Neuronal stem cell (in vitro differentiated cells): ENCODE data around the gene CABP4.
A peak's percentile ranks its signal among the peaks of the same experiment; 100 is the strongest.
"Not testable (repeated sequence)": the region's sequence is repeated elsewhere in the genome, so short reads cannot be mapped to it uniquely, and the experiment has no call there.

Source experiments
- DNase-seq: peaks from one replicate; pipeline ENCODE4 v3.0.0-alpha.2; 2013; ENCODE audit warnings: low spot score
- H2AFZ ChIP-seq: one replicate; pipeline ENCODE4 v1.6.1; 2013; ENCODE audit warnings: mild to moderate bottlenecking, low read length, inconsistent platforms
- H2AK5ac ChIP-seq: 2 replicates; pipeline ENCODE4 v1.6.1; 2013; ENCODE audit warnings: low read depth, mild to moderate bottlenecking, inconsistent platforms, low read length, moderate library complexity, mixed read lengths
- H2BK120ac ChIP-seq: 2 replicates; pipeline ENCODE4 v1.6.1; 2013; ENCODE audit warnings: low read depth, mild to moderate bottlenecking, inconsistent platforms, low read length, moderate library complexity, mixed read lengths
- H2BK12ac ChIP-seq: one replicate; pipeline ENCODE4 v1.6.1; 2013; ENCODE audit warnings: low read length, inconsistent platforms
- H2BK15ac ChIP-seq: 2 replicates; pipeline ENCODE4 v1.6.1; 2013; ENCODE audit warnings: mild to moderate bottlenecking, low read length, inconsistent platforms, mixed read lengths
- H2BK5ac ChIP-seq: one replicate; pipeline ENCODE4 v1.6.1; 2013; ENCODE audit warnings: inconsistent platforms, mild to moderate bottlenecking, low read length, moderate library complexity
- H3K14ac ChIP-seq: one replicate; pipeline ENCODE4 v1.6.1; 2013; ENCODE audit warnings: low read length, inconsistent platforms
- H3K18ac ChIP-seq: 2 replicates; pipeline ENCODE4 v1.6.1; 2013; ENCODE audit warnings: low read length, inconsistent platforms
- H3K23ac ChIP-seq: 2 replicates; pipeline ENCODE4 v1.6.1; 2013; ENCODE audit warnings: low read depth, mild to moderate bottlenecking, mixed read lengths, low read length, inconsistent platforms; ENCODE audit not compliant: poor library complexity
- H3K27ac ChIP-seq: replicated peaks from 3 replicates; pipeline ENCODE4 v1.5.1; 2013; ENCODE audit warnings: low read length, inconsistent platforms
- H3K27me3 ChIP-seq, 3 experiments: 2 replicates each; pipeline ENCODE4 v1.6.1; 2013; ENCODE audit warnings: low read length in 3 of 3, mild to moderate bottlenecking in 2 of 3, inconsistent platforms in 1 of 3, low read depth in 1 of 3, mixed read lengths in 1 of 3, moderate library complexity in 1 of 3; ENCODE audit not compliant: control insufficient read depth in 3 of 3, insufficient read depth in 3 of 3
- H3K36me3 ChIP-seq, 2 donors: replicated peaks in 1 of 2; 2 replicates each; pipeline ENCODE4 v1.6.1; 2013; ENCODE audit warnings: low read length in 2 of 2; ENCODE audit not compliant: control insufficient read depth in 2 of 2, insufficient read depth in 2 of 2
- H3K4ac ChIP-seq: 2 replicates; pipeline ENCODE4 v1.6.1; 2013; ENCODE audit warnings: inconsistent platforms, mild to moderate bottlenecking, low read length, moderate library complexity
- H3K4me1 ChIP-seq, 2 donors: 1 replicate in 1 of 2; 2 replicates in 1 of 2; pipeline ENCODE4 v1.6.1; 2013; ENCODE audit warnings: low read length in 2 of 2, low read depth in 1 of 2; ENCODE audit not compliant: control insufficient read depth in 2 of 2, insufficient read depth in 1 of 2
- H3K4me2 ChIP-seq: one replicate; pipeline ENCODE4 v1.6.1; 2013; ENCODE audit warnings: mild to moderate bottlenecking, low read length, inconsistent platforms; ENCODE audit not compliant: insufficient read depth, poor library complexity, severe bottlenecking
- H3K4me3 ChIP-seq, 2 donors: 2 replicates each; pipeline ENCODE4 v1.5.1; 2013; ENCODE audit warnings: low read length in 2 of 2, mild to moderate bottlenecking in 2 of 2, inconsistent platforms in 1 of 2, moderate library complexity in 1 of 2
- H3K79me1 ChIP-seq: one replicate; pipeline ENCODE4 v1.6.1; 2013; ENCODE audit warnings: low read depth, mild to moderate bottlenecking, inconsistent platforms, low read length, moderate library complexity
- H3K9ac ChIP-seq: one replicate; pipeline ENCODE4 v1.6.1; 2013; ENCODE audit warnings: mild to moderate bottlenecking, low read depth, low read length, inconsistent platforms; ENCODE audit not compliant: poor library complexity
- H3K9me3 ChIP-seq, 2 donors: replicated peaks in 1 of 2; 2 replicates each; pipeline versions ENCODE3 to v1.6.1; 2013; ENCODE audit warnings: low read length in 2 of 2, mild to moderate bottlenecking in 2 of 2, inconsistent platforms in 1 of 2, low read depth in 1 of 2, mixed read lengths in 1 of 2, moderate library complexity in 1 of 2; ENCODE audit not compliant: control insufficient read depth in 2 of 2, insufficient read depth in 1 of 2
- H4K8ac ChIP-seq: one replicate; pipeline ENCODE4 v1.6.1; 2013; ENCODE audit warnings: low read depth, mild to moderate bottlenecking, inconsistent platforms, low read length, moderate library complexity
- H4K91ac ChIP-seq: one replicate; pipeline ENCODE4 v1.6.1; 2013; ENCODE audit warnings: low read length, low read depth, mild to moderate bottlenecking, inconsistent platforms; ENCODE audit not compliant: poor library complexity
- WGBS, 2 donors: extraction: QIAGEN DNeasy Blood & Tissue Kit; methylation state at CpG; one replicate each; pipeline ENCODE4 v1.1.7; 2013; ENCODE audit warnings: missing lambda C conversion rate in 2 of 2, mixed read lengths in 1 of 2; ENCODE audit not compliant: insufficient read length in 2 of 2, insufficient replicate concordance in 1 of 2; ENCODE audit errors: extremely low coverage in 2 of 2; 5-methylcytosine and 5-hydroxymethylcytosine counted together

CABP4 gene

DNA sequence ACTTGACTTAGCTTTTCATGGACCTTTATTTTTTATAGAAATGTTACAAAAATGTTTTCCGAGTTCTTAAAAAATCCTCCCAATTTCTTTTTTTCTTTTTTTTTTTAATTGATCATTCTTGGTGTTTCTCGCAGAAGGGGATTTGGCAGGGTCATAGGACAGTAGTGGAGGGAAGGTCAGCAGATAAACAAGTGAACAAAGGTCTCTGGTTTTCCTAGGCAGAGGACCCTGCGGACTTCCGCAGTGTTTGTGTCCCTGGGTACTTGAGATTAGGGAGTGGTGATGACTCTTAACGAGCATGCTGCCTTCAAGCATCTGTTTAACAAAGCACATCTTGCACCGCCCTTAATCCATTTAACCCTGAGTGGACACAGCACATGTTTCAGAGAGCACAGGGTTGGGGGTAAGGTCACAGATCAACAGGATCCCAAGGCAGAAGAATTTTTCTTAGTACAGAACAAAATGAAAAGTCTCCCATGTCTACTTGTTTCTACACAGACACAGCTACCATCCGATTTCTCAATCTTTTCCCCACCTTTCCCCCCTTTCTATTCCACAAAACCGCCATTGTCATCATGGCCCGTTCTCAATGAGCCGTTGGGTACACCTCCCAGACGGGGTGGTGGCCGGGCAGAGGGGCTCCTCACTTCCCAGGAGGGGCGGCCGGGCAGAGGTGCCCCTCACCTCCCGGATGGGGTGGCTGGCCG lies 22.3 kb downstream of the CABP4 start:
- not testable (repeated sequence) for H4K8ac ChIP-seq, H2AK5ac ChIP-seq, H3K36me3 ChIP-seq, H2BK5ac ChIP-seq, H3K23ac ChIP-seq, H3K4me1 ChIP-seq, H4K91ac ChIP-seq, H2BK15ac ChIP-seq, DNase-seq, H3K14ac ChIP-seq, H3K9me3 ChIP-seq, H2BK120ac ChIP-seq, H3K79me1 ChIP-seq, H2AFZ ChIP-seq, H3K18ac ChIP-seq, H3K4me3 ChIP-seq, H2BK12ac ChIP-seq, H3K27me3 ChIP-seq, H3K9ac ChIP-seq, H3K4ac ChIP-seq, H3K27ac ChIP-seq, H3K4me2 ChIP-seq
- no CpG with 5 or more reads among the region's 16 CpGs for WGBS, 2 donors

DNA sequence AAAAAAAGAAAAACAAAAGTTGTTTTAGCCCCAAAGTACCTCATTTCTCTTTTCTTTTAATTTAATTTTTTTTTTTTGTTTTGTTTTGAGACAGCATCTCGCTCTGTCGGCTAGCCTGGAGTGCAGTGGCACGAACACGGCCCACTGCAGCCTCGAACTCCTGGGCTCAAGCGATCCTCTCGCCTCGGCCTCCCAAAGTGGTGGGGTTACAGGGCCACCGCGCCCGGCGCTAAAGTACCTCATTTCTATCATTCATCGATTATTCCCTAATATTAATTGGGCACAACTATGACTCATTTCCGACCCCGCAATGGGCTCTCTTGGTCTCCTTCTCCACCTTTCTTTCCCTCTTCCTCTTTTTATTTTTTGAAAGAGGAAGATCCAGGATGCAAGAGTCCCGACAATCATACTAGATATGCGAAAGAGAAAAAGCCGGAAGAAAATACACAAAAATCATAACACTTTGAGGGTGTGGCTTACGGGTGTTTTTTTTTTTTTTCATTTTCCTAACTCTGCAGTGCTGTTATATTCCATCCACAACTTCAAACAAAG lies 27.2 kb downstream of the CABP4 start:
- WGBS, 2 donors = no CpG with 5 or more reads among the region's 19 CpGs
- DNase-seq = no peak
- Histone ChIP-seq H3K79me1 (peaks cover 7% of the 10 kb centered on the region), H3K36me3 (peaks cover 0 to 11% of the 10 kb centered on the region in 2 donors), H3K4me2 (peak overlapping the region; percentile 50), H2AFZ (peak overlapping the region; percentile 86), H3K9me3 (peaks cover 0 to 3% of the 10 kb centered on the region in 2 donors), H3K27ac (no peak overlapping the region), H3K9ac (no peak overlapping the region), H3K27me3 (no peaks in the 10 kb centered on the region), H3K4me1 (peaks cover 4 to 7% of the 10 kb centered on the region in 2 donors), H3K4me3 (peak overlapping the region in 1 of 2 donors; percentile 57), H3K4ac (no peak overlapping the region), H2BK120ac (no peak overlapping the region), H3K23ac (no peak overlapping the region), H2BK15ac (no peak overlapping the region), H3K14ac (no peak overlapping the region), H4K8ac (no peak overlapping the region), H4K91ac (no peak overlapping the region), H2BK12ac (no peak overlapping the region), H3K18ac (no peak overlapping the region), H2AK5ac (no peak overlapping the region), H2BK5ac (no peak overlapping the region)

DNA sequence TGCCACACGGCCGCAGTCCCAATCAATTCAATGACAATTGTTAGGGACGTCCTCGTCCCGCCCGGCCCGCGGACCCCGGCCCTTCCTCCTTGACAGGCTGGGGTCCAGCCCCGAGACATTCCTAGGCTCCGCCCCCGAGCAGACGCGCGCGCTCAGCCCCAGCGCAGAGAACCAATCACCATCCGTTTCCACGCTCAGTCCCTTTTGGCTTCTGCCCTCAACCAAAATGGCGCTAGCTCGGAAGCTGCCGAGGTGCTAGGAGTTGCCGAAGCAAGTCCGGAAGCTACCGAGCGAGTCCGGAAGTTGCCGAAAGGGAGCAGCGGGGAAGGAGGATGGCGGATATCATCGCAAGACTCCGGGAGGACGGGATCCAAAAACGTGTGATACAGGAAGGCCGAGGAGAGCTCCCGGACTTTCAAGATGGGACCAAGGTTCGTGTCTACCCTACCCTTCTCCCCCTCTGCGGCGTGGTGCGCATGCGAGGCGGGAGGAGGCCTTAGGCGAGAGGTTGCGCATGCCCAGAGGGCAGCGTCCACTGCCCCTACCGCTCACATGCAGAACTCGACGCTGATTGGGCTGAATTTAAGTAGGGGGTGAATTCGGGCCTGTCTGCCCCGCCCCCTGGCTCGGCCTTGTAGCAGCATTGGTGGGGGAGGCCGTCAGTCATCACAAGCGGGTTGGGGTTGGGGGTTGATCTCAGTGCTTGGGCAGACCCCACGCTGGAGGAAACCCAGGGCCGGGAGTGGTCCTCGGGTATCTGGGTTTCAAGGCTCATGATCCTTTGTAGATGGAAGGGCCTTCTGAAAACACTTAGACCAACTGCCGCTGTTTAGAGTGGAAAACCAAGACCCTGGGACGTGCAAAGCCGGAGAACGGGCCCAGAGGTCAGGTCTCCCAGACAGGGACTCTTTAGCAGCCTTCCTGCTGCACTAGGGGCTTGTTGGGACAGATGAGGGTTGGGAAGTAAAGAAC lies 28.0 kb downstream of the CABP4 start, which contains the start of gene AIP:
TSS of gene AIP (plus strand) at position 200 of the 972 bp plus-strand sequence. CDS start at position 333, 133 bp downstream.
- WGBS, 2 donors = no CpG with 5 or more reads among the region's 60 CpGs
- no peak within 1 kb of the TSS for H3K4ac ChIP-seq
- H3K79me1 ChIP-seq = peaks cover 7% of the 10 kb centered on the region
- H2BK120ac ChIP-seq = no peak within 1 kb of the TSS
- DNase-seq = peak; percentile 98
- H3K4me3 ChIP-seq = peak within 1 kb of the TSS; percentile 57 to 89
- peak within 1 kb of the TSS; percentile 25 for H3K14ac ChIP-seq
- H3K9ac ChIP-seq = peak within 1 kb of the TSS; percentile 96
- peak within 1 kb of the TSS; percentile 49 for H2BK5ac ChIP-seq
- H3K9me3 ChIP-seq = peaks cover 0 to 3% of the 10 kb centered on the region in 2 donors
- H4K8ac ChIP-seq = peak within 1 kb of the TSS; percentile 19
- H3K18ac ChIP-seq = peak within 1 kb of the TSS; percentile 98
- no peaks in the 10 kb centered on the region for H3K27me3 ChIP-seq
- peak within 1 kb of the TSS; percentile 72 for H3K4me2 ChIP-seq
- no peak within 1 kb of the TSS for H4K91ac ChIP-seq
- peak within 1 kb of the TSS; percentile 83 for H2AK5ac ChIP-seq
- peak within 1 kb of the TSS; percentile 76 for H3K23ac ChIP-seq
- peaks cover 2 to 18% of the 10 kb centered on the region in 2 donors for H3K36me3 ChIP-seq
- H2AFZ ChIP-seq = peak within 1 kb of the TSS; percentile 86
- H3K4me1 ChIP-seq = peaks cover 4 to 7% of the 10 kb centered on the region in 2 donors
- peak within 1 kb of the TSS; percentile 60 for H2BK15ac ChIP-seq
- H3K27ac ChIP-seq = peak within 1 kb of the TSS; percentile 82
- no peak within 1 kb of the TSS for H2BK12ac ChIP-seq
